CD4-positive, alpha-beta T cell treated with Interleukin-15 for 4 hours (primary cell): ENCODE data around the gene WSB1.
"Not testable (repeated sequence)": the region's sequence is repeated elsewhere in the genome, so short reads cannot be mapped to it uniquely, and the experiment has no call there.

Source experiments
- DNase-seq: peaks from one replicate; pipeline ENCODE4 v3.0.0-alpha.2; 2020; ENCODE audit warnings: low spot score

Gene WSB1

DNA sequence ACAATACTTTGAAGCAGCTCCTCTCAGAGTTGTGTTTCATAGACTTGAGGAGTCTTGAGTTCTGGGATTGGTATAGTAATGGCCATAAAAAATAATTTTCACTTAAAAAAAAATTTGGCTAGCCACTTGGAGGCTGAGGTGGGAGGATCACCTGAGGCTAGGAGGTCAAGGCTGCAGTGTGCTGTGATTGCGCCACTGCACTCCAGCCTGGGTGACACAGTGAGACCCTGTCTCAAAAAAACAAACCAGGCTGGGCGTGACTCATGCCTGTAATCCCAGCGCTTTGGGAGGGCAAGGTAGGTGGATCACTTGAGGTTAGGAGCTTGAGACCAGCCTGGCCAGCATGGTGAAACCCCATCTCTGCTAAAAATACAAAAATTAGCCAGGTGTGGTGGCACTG, 14.8 kb upstream of the WSB1 start:
- DNase-seq = not testable (repeated sequence)

DNA sequence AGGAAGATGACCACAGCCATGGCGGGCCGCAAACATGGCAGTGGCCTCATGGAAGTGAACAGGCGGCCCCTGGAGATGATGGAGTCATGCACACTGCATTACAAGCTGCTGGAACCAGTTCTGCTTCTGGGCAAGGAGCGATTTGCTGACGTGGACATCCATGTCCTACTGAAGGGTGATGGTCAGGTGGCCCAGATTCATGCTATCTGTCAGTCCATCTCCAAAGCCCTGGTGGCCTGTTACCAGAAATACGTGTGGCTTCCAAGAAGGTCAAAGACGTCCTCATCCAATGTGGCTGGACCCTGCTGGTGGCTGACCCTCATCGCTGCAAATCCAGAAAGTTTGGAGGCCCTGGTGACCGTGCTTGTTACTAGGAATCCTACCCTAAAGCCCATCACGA, 13.4 kb upstream of the WSB1 start:
- DNase-seq = no peak

DNA sequence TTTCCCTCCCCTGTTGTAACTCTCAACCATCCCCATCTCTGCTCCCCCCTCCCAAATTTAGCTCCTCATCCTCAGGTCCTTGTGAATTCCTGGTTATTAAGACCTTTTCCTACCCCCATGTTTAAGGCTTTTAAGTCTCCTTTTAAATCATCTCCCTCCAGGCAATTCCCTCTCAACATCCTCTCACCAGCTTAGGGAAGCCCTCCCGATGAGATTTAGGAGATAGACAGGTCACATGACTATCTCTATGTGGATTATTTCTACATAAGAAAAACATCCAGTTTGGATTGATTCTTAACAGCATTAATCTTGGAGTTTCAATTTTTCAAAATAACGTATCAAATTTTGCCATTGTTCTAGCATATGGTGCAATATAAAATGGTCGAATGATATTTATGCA, 12.5 kb upstream of the WSB1 start:
- DNase-seq = no peak

DNA sequence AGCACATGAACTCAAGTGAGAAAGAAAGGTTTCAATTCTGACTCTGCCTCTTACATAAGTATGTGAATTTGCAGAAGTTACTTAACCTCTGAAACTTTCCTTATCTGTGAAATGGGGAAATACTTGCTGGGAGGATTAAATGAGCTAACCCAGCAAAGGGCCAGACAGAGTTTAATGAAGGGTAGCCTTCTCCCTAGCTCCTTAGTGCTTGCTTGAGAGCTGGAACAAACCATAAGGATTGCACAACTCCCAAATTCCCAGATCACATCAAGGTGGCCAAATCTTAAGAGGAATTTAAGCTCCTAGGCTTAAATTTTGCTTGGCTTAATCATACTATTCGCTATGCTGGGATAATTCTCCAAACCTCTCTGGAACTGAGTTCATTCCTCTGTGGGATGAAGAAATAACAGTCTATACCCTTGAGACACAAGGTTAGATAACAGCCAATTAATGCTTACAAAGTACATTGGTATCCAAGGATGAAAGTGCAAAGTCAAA, 11.8 kb upstream of the WSB1 start:
- DNase-seq = no peak

DNA sequence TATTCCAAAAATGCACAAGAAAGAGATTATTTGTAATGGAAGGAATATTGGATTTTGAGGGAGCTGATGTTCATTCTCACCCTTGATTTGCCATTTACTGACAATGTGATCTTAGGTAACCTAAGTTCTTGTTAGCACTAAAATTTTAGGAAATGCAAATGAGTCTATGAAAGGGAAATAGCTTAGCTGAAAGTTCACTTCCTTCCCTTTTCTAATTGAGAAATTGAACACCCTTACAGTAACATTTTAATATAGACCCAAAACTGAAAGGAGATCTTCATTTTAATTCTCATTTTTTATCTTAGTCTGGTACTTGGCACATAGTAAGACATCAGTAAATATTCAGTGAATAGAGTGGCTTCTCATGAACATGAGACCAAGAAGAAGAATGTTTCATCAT, 10.9 kb upstream of the WSB1 start:
- no peak for DNase-seq

DNA sequence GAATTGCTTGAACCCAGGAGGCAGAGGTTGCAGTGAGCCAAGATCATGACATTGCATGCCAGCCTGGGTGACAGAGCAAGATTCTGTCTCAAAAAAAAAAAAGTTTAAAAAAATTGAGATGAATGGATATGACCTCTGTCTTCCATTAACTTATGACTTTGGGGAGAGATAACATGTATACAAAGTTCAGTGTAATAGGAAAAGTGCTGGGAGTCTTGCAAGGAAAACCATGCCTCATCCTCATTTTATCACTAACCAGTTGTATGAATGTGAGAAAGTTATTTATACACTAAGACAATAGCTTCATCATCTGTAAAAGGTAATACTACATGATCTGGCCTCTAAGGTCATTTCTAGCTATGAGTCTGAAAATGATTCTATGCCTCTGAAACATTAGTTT, 10.2 kb upstream of the WSB1 start:
- no peak for DNase-seq

DNA sequence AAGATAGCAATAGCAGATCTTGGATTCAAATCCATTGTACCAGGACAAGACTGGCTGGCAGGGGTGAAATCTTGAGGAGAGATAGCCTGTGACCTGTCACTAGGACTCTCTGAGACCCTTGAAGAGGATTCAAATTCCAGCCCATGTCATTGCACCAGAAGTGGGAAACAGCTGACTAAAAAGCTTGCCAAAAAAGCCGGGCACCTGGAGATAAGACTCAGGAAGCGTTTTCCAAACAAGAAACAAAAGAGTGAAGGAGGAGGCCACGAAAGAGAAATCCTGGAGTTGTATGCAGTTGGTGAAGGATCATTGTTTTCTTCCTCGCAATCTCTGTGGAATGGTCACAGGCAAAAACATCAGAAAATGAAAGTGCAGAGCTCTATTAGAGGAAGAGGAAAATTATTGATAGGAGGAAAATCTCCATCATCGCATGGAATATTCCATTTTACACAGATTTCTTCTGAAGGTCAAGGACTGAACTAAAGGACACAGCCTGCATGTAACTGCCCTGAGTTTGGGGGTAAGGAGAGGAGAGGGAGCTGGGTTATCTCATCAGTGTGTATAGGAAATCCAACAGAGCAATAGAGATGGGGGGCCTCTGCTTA, 9.0 kb upstream of the WSB1 start:
- no peak for DNase-seq

DNA sequence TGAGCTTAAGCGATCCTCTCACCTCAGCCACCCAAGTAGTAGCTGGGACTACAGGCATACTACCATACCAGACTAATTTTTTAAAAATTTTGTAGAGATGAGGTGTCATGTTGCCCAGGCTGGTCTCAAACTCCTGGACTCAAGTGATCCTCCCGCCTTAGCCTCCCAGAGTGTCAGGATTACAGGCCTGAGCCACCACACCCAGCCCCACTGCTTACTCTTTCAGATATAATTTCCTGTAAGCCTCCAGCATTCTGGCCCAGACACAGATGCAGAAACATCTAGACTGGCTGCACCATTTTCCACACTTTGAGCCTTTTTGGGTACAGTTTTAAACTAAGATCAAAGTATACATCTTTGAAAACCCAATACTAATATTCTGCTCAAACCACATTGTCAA, 8.4 kb upstream of the WSB1 start:
- no peak for DNase-seq

DNA sequence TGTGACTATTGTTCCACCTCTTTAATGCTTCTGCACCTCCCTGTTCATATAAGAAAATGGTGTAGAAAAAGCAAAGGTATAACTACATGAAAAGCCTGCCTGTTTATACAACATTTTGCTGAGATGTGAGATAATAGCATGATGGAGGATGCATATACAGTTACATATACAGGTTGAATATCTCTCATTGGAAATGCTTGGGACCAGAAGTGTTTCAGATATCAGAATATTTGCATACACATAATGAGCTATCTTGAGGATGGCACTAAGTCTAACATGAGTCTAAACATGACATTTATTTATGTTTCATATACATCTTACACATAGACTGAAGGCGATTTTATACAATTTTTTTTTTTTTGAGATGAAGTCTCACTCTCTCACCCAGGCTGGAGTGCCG, 5.7 kb upstream of the WSB1 start:
- no peak for DNase-seq

DNA sequence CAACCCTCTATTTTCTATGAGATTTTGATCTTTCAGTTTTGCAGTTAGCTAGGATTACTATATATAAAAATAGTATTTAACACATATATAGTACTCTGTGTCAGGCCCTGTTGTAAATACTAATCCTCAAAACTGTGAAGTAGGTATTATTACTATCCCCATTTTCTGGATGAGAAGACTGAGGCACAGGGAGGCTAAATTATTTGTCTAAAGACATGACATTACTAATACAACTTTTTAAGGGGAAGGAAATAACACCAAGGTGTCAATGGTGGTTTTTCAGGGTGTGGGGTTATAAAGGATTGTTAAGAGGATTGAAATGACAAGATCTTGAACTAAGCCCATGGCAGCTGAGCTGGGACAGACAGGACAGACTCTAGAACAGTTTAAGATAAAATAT, 4.1 kb upstream of the WSB1 start:
- no peak for DNase-seq

DNA sequence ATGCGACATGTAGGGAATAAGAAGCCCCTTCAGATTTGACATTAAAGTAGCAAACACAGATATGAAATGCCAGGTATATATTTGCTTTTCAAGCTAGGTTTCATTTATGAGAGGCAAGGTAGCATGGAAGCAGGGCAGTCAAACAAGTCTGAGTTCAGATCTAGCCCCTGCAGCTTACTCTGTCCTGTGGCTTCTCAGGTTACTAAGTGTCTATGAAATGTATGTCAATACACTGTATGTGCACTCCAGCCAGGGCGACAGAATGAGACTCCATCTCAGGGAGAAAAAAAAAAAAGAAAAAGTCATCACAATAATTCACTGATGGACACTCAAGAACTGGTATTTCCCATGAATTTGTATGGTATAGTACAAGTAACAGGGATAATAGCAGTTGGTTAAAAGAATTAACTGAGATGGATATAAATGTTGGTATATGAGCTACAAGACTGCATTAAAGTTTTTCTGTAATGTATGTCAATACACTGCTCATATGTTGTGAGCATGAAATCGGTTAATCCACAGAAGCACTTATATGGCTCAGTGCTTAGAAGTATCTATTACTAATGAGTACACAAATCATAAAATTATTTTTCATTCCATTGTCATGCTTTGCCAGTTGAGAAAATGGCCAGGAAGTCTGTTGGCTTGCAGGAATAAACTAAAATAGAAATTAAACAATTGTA, 2.9 kb upstream of the WSB1 start:
- no peak for DNase-seq

DNA sequence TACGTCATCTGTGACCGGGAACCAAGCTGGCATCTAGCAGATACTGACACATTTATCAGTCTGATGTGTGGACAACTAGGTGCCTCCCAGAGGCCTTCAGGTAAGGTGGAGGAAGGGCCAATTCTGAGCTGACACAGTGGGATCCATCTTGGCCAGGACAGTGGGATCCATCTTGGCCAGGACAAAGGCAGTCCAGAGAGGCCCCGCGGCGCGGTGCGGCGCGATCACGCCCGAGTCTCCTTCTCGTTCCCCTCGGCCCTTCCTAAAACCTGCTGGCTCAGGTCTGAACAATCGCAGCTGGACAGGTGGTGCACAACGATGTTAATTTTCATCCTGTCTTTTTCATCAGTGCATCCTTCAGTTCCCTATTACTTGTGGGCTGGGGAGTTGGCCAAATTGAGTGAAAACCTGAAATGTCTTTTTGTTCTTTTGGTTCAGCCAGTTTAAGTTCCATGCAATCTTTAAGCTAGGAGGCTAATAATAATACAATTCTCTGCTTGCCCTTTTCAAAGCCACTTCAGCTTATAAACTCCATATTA, 486 bp upstream of the WSB1 start:
- no peak for DNase-seq

DNA sequence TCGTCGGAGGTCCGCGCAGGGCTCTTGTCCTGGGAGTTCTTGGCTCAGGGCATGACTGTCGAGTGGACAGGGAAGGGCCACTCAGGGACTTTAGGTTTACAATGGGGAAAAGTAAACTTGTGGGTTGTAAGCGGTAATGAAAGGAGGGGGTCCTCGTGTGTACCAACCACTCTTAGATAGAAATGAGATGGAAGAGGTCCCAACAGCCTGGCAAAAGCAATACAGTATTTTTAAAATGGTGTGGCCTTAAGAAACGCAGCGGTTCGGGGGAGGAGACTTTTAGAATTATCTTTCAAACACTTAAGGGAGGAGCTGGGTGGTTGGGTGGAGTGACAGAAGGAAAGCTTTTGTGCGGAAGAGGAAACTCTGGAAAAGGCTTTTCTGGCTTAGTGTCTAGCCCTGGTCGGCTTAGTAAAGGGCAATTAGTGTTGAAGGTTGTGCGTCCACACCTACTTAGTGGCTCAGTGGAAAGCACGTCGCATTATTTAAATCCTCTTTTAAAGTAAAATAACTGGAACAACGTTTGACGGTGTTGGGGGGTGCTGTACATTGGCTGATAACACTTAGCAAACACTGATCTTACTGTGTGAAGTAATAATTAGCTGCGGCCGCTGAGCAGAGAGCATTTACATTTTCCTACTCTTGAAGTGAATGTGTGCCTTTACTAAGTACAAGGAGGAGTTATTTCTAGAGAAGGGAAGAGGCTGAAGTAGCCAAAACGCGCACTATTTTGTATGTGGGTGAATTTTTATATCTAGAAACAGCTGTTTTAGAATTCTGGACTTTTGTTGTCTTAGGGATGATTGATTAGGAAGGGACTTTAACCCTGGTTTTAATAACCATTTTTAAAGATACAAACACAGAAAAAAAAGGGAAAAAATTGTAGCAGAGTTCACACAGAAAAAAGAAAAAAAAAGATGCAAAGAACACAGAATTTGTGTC, 1.0 kb downstream of the WSB1 start:
- DNase-seq = peak; percentile 58

DNA sequence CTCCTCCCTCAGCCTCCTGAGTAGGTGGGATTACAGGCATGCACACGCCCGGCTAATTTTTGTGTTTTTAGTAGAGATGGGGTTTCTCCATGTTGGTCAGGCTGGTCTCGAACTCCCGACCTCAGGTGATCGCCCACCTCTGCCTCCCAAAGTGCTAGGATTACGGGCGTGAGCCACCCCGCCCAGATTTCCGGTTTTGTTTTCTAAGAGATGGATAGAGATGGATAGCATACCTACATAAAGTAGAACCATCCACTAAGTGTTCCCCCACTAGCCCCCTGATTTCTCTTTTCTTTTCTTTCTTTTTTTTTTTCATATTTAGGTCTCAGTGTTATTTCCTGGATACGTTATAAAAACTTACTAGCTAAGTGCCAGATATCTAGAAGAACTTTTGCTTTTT, 2.0 kb downstream of the WSB1 start:
- DNase-seq = no peak

DNA sequence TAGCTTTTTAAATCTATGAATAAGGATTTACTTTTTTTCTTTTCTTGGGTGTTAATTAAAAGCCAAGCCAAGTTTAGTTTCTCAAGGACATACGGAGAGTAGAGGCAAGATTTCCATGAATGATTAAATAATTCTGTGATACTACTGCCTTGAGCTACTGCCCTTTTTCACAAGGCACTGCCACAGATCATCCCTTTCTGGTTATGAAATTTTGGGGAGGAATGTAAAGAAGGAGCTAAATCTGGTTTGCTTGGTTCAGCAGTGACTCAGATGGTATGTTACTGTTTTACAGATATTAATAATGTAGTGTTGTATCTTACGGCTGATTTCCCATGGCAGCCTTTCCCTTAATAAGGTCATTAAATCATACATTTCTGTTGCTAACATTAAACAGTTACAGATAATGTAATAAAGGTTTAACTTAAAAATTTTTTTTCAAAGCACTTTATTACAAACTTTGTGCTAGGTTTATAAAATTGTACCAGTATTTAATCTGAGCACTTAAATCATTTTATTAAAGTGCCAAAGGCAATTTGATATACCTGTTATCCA, 2.6 kb downstream of the WSB1 start:
- no peak for DNase-seq

DNA sequence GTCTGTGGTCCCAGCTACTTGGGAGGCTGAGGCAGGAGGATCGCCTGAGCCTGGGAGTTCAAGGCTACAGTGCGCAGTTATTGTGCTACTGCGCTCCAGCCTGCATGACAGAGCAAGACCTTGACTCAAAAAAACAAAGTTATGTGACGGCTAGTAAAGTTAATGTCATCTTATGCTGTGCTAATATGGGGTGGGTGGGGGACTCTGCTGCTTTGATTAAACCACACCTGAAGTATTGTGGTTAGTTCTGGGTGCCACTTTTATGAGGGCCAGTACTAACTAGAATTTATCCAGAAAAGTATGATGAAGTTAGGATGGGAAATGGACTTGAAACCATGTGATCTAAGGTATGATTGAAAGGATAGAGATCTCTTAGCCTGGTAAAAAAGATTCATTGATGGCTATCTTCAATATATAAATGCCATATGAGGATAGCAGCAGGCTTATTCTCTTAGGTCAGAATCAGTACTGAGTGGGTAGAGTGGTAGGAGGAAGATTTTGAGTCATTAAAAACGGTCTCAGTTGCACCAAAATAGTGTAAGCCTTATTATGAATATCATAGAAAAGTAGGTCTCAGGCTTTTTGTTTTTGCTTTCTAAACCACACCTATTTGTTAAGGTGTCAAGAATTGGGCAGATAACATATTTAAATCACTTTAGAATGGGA, 5.6 kb downstream of the WSB1 start:
- no peak for DNase-seq

DNA sequence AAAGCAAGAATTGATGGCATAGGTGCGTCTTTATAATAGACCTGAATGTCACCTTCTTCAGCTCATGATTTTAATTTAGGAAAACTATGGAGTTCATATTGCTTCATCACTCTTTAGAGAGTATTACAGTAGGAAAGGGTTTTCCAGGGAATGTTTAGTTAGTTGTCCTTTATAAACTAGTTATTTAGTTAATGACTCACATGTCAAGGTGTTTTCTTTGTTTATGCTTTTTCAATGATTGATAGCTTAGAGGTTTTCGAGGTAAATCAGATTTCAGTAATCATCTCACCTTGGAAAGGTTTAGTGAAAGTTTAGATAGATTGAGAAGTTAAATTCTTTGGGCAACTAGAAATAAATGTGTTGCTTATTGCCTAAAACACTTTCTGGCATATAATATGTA, 9.8 kb downstream of the WSB1 start:
- no peak for DNase-seq

DNA sequence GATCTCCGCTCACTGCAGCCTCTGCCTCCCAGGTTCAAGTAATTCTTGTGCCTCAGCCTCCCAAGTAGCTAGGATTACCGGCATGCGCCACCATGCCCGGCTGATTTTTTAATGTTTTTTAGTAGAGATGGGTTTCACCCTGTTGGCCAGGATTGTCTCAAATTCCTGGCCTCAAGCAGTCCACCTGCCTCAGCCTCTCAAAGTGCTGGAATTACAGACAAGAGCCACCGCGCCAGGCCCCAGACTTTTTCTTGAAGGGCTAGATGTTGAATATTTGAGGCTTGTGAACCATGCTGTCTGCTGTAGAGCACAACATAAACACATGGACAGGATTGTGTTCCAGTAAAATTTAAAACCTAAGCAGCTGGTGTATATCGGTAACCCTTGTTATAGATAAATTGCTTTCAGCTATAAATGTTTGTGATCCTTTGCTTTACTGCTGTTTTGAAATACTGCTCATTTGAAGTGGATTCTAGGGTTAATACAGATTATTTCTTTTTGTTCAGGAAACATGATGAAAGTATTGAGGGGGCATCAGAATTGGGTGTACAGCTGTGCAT, 12.4 kb downstream of the WSB1 start:
- DNase-seq = no peak

DNA sequence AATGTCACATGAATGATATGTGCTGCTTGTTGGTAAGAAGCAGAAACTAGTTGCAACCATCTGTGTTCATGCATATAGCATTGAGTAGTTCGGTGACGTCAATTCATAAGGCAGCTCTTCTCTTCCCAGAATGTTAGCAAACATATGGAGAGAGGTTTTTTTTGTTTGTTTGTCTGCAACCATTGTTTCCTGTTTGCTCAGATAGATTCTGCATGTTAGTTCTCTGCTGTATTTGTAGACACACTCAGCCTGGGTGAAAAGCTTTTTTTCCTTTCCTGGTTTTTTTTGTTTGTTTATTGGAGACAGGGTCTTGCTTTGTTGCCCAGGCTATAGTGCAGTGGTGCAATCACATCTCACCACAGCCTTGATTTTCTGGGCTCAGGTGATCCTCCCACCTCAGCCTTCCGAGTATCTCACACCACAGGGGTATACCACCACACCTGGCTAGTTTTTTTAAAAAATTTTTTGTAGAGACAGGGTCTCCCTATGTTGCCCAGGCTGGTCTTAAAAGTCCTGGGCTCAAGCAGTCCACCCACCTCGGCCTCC, 16.7 kb downstream of the WSB1 start:
- DNase-seq = no peak

DNA sequence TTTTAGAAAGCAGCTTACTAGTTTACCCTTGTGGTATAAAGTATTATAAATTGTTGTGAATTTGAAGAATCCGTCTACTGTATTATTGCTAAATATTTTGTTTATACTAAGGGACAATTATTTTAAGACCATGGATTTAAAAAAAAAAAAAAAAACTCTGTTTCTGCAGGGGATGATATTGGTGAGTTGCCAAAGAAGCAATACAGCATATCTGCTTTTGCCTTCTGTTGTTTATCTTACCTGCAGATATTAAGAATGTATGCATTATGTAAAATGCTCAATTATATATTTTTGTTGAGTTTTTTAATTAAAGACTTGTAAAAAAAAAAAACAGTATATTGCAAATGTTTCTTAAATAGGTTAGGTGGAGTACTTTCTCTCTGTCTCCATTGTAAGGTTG, 19.4 kb downstream of the WSB1 start:
- DNase-seq = no peak

DNA sequence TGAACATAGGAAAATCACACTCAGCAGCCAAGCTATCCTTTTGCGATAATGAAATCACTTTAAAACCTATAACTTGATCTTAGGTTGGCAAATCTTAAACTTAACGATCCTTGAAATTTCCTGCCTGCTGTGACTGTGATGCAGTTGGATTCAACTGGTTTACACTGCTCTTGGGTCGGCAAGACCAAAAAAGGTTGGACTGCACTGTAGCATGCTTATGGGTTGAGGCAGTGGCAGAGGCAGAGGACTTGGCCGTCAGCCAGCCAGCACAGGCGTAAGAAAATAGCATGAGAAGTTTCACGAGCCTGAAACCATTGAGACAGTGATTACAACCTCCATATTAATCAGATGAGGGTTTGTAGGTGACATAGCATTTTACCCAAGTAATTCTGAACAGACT, 21.4 kb downstream of the WSB1 start:
- DNase-seq = no peak
